Measurements from ENCODE around the gene VSTM4. TPM values are rescaled to one million over a fixed set of nuclear protein-coding genes. Genes with fewer than 3 reads are reported as not detected.

VSTM4 gene
- total RNA-seq, 6 experiments from 2014 or later: 0.05 to 0.24 (median 0.14) TPM; not detected in 1

DNA sequence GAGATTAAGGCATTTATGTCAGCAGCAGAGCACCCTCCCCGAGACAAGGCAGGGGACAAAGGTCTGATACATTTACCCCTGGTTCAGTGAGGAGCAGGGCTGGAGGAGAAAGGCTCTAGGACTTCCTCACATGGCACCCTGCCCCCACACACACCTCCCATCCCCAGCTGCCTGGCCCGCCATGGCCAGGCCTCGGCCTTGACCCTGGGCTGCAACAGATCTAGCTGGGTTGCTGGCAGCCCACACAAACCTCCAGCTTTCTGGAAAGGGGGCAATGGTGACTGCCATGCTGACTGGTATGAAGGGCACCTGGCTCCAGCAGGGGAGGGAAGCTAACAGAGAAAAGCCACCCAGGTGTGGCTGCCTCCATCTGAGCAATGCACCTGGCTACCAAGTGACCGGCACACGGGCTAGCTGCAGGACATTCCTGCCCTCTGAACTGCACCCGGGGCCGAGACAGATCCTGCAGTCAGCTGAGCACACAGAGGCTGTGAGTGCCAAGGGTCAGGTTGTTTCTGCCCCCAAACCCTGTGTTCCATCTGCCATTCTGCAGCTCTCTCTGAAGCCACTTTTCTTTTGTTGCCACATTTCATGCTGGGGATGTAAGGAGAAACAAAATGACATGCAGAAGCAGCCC lies 89.9 kb downstream of the VSTM4 start:
- H3K36me3 Mint-ChIP-seq (ENCODE audit: low read depth): no peaks in the 10 kb centered on the region
- TF ChIP-seq, protein P1, sequence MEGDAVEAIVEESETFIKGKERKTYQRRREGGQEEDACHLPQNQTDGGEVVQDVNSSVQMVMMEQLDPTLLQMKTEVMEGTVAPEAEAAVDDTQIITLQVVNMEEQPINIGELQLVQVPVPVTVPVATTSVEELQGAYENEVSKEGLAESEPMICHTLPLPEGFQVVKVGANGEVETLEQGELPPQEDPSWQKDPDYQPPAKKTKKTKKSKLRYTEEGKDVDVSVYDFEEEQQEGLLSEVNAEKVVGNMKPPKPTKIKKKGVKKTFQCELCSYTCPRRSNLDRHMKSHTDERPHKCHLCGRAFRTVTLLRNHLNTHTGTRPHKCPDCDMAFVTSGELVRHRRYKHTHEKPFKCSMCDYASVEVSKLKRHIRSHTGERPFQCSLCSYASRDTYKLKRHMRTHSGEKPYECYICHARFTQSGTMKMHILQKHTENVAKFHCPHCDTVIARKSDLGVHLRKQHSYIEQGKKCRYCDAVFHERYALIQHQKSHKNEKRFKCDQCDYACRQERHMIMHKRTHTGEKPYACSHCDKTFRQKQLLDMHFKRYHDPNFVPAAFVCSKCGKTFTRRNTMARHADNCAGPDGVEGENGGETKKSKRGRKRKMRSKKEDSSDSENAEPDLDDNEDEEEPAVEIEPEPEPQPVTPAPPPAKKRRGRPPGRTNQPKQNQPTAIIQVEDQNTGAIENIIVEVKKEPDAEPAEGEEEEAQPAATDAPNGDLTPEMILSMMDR (IDR thresholded peaks at IDR 0.05): no peak
- peaks cover 28% of the 10 kb centered on the region for H3K27me3 Mint-ChIP-seq (ENCODE audit: insufficient read depth)
- no peak overlapping the region for H3K4me3 Mint-ChIP-seq
- H3K9me3 Mint-ChIP-seq: no peaks in the 10 kb centered on the region; the same call in 1 of the 2 replicates
- DNase-seq: no peak
- no peaks in the 10 kb centered on the region for H3K4me1 Mint-ChIP-seq (ENCODE audit: low read depth)
- no peak overlapping the region for H3K27ac Mint-ChIP-seq

DNA sequence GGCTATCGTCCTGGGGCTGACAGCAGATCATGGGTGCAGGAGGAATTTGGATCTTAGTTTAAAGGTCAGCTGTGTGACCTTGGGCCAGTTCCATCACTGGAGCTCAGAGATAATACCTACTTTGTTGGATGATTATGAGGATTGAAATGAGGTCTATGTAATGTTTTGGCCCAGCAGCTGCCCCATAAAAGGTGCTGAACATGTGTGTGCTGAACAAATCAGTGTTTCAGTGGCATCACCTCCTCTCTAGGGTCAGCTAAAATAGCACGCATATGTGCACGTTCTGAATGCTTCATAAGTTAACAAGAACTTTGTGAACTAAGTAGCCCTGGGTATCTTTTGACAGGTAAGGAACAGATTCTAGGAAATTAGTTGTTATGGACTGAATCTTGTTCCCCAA lies 90.8 kb downstream of the VSTM4 start:
- TF ChIP-seq, protein P1 (IDR thresholded peaks at IDR 0.05): no peak
- no peaks in the 10 kb centered on the region; the same call in 1 of the 2 replicates for H3K9me3 Mint-ChIP-seq
- H3K36me3 Mint-ChIP-seq (ENCODE audit: low read depth): no peaks in the 10 kb centered on the region
- H3K27me3 Mint-ChIP-seq (ENCODE audit: insufficient read depth): peaks cover 26% of the 10 kb centered on the region
- H3K27ac Mint-ChIP-seq: no peak overlapping the region
- H3K4me1 Mint-ChIP-seq (ENCODE audit: low read depth): no peaks in the 10 kb centered on the region
- no peak for DNase-seq
- no peak overlapping the region for H3K4me3 Mint-ChIP-seq

DNA sequence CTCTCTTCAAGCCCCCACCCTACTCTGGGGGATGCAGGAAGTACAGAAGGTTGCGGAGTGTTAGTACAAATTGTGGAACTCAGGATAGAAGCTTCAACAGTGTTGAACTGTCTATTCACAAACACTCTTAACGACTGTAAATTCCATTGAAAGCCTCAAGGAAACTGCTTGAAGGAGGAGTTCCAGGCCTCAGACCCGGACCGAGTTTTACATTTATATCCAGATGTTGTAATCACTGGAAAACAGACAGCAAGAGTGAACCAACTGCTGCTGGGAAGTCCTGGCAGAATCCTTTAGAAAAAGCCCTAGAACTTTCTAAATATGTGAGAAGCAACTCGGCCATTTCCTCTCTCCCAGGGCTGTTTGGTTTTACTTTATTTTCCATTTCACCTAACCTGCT lies 91.6 kb downstream of the VSTM4 start:
- no peak overlapping the region for H3K27ac Mint-ChIP-seq
- DNase-seq: no peak
- H3K36me3 Mint-ChIP-seq (ENCODE audit: low read depth): no peaks in the 10 kb centered on the region

DNA sequence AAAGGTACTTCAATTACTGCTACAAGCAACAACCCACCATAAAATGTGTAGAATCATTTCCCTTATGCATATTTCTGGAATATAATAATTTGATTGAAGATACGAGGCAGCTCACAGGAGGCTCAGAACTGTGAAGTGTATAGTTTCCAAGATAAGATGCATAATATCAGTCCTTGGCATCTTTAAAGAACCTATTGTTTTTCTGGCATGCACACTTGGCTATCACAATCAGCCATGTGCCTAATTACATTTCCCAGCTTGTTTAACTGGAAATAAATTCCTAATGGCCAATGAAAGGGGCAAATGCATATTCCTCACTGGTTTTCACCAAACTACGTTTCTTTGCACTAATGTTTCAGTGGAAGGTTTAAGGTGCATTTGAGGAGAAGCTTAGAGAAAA lies 92.3 kb downstream of the VSTM4 start:
- no peaks in the 10 kb centered on the region; the same call in 1 of the 2 replicates for H3K9me3 Mint-ChIP-seq
- H3K4me1 Mint-ChIP-seq (ENCODE audit: low read depth): no peaks in the 10 kb centered on the region
- no peak for DNase-seq
- H3K4me3 Mint-ChIP-seq: no peak overlapping the region
- H3K27ac Mint-ChIP-seq: no peak overlapping the region
- H3K27me3 Mint-ChIP-seq (ENCODE audit: insufficient read depth): peaks cover 24% of the 10 kb centered on the region
- TF ChIP-seq, protein P1 (IDR thresholded peaks at IDR 0.05): no peak
- H3K36me3 Mint-ChIP-seq (ENCODE audit: low read depth): no peaks in the 10 kb centered on the region

More for the DNA sequence above, 91.6 kb downstream of the VSTM4 start:
- Mint-ChIP-seq H3K9me3 (no peaks in the 10 kb centered on the region; the same call in 1 of the 2 replicates), H3K4me1 (ENCODE audit: low read depth) (no peaks in the 10 kb centered on the region), H3K27me3 (ENCODE audit: insufficient read depth) (peaks cover 26% of the 10 kb centered on the region), H3K4me3 (no peak overlapping the region)
- TF ChIP-seq, protein P1 (IDR thresholded peaks at IDR 0.05): no peak

DNA sequence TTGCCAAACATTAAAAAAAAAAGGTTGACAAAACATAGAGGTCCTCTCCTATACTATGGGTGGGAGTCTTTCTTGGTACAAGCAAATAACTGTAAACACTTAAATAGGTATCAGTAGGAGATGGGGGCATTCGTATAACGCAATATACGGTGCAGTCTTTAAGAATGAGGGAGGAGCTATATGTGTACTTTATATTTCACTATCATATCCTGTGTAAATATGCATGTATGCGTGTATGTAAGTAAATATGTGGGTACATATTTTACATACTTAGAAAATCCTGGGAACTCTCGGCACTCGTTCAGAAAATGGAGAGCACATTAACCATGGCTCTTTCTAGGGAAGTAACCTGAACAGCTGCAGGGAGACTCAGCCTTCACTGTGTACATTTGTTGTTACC lies 93.6 kb downstream of the VSTM4 start:
- no peak overlapping the region for H3K27ac Mint-ChIP-seq
- no peaks in the 10 kb centered on the region; the same call in 1 of the 2 replicates for H3K9me3 Mint-ChIP-seq
- H3K4me3 Mint-ChIP-seq: no peak overlapping the region
- peaks cover 14% of the 10 kb centered on the region for H3K27me3 Mint-ChIP-seq (ENCODE audit: insufficient read depth)
- no peak for DNase-seq
- TF ChIP-seq, protein P1 (IDR thresholded peaks at IDR 0.05): no peak
- no peaks in the 10 kb centered on the region for H3K36me3 Mint-ChIP-seq (ENCODE audit: low read depth)
- no peaks in the 10 kb centered on the region for H3K4me1 Mint-ChIP-seq (ENCODE audit: low read depth)
